Esophagus squamous epithelium (tissue), 5 donors: ENCODE data around the gene MSI1. TPM values are rescaled to one million over a fixed set of nuclear protein-coding genes. Genes with fewer than 3 reads are reported as not detected.

Experiments
- DNase-seq: peaks from one replicate; lab custom pipeline; 2025; lab: John Stamatoyannopoulos, UW
- H3K27ac ChIP-seq, 4 donors: fragments of 200-600 bp; sonication (generic); one replicate each; pipeline ENCODE4 v1.5.1; 2016 to 2019; ENCODE audit warnings: mild to moderate bottlenecking in 1 of 4
- H3K27me3 ChIP-seq, 4 donors: fragments of 200-600 bp; sonication (generic); 1 replicate in 3 of 4; 2 replicates in 1 of 4; pipeline versions ENCODE4 v1.5.1 to v1.6.0; 2017 to 2021; ENCODE audit warnings: antibody characterized with exemption in 1 of 4
- H3K36me3 ChIP-seq, 3 donors: fragments of 200-600 bp; sonication (generic); one replicate each; pipeline ENCODE4 v1.5.1; 2016 to 2019
- H3K4me1 ChIP-seq, 3 donors: fragments of 200-600 bp; sonication (generic); one replicate each; pipeline ENCODE4 v1.5.1; 2017 to 2019
- H3K4me3 ChIP-seq, 4 donors: fragments of 200-600 bp; sonication (generic); 1 replicate in 3 of 4; 2 replicates in 1 of 4; pipeline ENCODE4 v1.5.1; 2016 to 2019; ENCODE audit warnings: mild to moderate bottlenecking in 2 of 4, moderate library complexity in 1 of 4
- H3K9me3 ChIP-seq, 3 donors: fragments of 200-600 bp; sonication (generic); one replicate each; pipeline ENCODE4 v1.5.1; 2016 to 2019
- POLR2A ChIP-seq, 4 donors: fragments of 450-650 bp; IDR thresholded peaks; one replicate each; pipeline ENCODE4 v1.6.1; 2017; ENCODE audit warnings: antibody characterized with exemption in 4 of 4, mild to moderate bottlenecking in 4 of 4, moderate library complexity in 3 of 4
- WGBS, 2 donors: methylation state at CpG; one replicate each; pipeline ENCODE4 v1.1.5; 2018; 5-methylcytosine and 5-hydroxymethylcytosine counted together
- intact Hi-C: fragments of 100-400 bp; cut with DNase I; formaldehyde crosslinking; loops from one replicate; pipeline ENCODE4 v1.15.0; 2022
- total RNA-seq, 4 donors: library from RNA; depleted of rRNA; stranded (reverse); fragments of >200 nt; gene quantifications; one replicate each; pipeline ENCODE4 v1.1.0, GENCODE V29; 2016
- TF ChIP-seq, protein P1 (sequence below), 6 experiments: fragments of 450-650 bp in 4 of 6; fragments of 200-600 bp in 2 of 6; sonication (generic) in 2 of 6; IDR thresholded peaks; one replicate each; pipeline ENCODE4 v1.5.1; 2016 to 2019; ENCODE audit warnings: antibody characterized with exemption in 6 of 6, mild to moderate bottlenecking in 4 of 6, moderate library complexity in 4 of 6
- donor health status: DM: yes; HTN: yes; CAD: no.

The MSI1 gene
- total RNA-seq, 4 donors from 2014 or later = 0.09 to 0.19 TPM; not detected in 2

DNA sequence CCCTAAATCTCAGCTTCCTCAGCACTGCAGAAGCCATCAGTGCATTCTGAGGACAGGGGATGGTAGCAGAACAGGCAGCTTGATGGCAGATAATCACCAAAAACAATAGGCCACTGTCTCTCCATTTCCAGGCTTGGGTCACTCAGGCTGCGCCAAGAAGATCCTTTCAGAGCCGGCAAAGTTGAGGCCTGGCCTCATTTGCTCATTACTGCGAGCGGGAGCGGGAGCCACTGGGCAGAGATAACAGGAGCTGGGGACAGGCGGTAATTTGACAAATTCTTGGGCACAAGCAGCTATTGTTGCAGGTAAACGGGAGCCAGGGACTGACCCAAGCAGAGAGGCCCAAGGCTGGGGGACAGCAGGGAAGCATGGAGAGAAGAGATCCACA lies 2.1 kb downstream of the MSI1 start:
- no peak overlapping the region for H3K4me3 ChIP-seq
- DNase-seq = no peak
- intact Hi-C loops = loop anchor here (5.0 kb wide), 1 partner anchor 750 kb away; no protein-coding TSS in a partner anchor
- H3K27ac ChIP-seq = no peak overlapping the region
- H3K4me1 ChIP-seq = peaks cover 10 to 35% (median 20%) of the 10 kb centered on the region in 3 donors
- TF ChIP-seq POLR2A (IDR thresholded peaks at IDR 0.05) = no peak
- TF ChIP-seq, protein P1, sequence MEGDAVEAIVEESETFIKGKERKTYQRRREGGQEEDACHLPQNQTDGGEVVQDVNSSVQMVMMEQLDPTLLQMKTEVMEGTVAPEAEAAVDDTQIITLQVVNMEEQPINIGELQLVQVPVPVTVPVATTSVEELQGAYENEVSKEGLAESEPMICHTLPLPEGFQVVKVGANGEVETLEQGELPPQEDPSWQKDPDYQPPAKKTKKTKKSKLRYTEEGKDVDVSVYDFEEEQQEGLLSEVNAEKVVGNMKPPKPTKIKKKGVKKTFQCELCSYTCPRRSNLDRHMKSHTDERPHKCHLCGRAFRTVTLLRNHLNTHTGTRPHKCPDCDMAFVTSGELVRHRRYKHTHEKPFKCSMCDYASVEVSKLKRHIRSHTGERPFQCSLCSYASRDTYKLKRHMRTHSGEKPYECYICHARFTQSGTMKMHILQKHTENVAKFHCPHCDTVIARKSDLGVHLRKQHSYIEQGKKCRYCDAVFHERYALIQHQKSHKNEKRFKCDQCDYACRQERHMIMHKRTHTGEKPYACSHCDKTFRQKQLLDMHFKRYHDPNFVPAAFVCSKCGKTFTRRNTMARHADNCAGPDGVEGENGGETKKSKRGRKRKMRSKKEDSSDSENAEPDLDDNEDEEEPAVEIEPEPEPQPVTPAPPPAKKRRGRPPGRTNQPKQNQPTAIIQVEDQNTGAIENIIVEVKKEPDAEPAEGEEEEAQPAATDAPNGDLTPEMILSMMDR (IDR thresholded peaks at IDR 0.05) = no peak
- 83 to 84% methylated on average over 1 to 2 of the region's 7 CpGs for WGBS, 2 donors
- peaks cover 13 to 72% (median 19%) of the 10 kb centered on the region in 4 donors for H3K27me3 ChIP-seq
- H3K9me3 ChIP-seq = no peaks in the 10 kb centered on the region
- no peaks in the 10 kb centered on the region for H3K36me3 ChIP-seq

DNA sequence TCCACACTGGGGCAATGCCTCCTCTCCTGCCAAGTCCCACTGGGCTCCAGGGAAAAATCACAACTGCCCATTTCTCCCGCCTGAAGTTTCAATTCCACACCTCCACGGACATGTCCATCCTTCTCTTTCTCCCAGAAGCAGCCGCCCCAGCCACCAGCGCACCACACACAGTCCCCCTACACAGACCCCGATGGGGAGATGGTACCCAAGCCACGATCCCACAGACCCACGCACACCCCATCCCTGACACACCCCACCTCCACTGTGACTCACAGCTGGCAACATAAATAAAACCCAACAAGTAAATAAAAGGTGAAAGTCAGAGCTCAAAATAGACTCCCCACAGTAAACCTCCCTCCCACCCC lies 2.6 kb downstream of the MSI1 start:
- DNase-seq = no peak
- whole genome bisulfite sequencing, 2 donors = 68 to 84% methylated on average over 7 of the region's 7 CpGs
- Histone ChIP-seq H3K27ac (no peak overlapping the region), H3K4me1 (peaks cover 15 to 40% (median 20%) of the 10 kb centered on the region in 3 donors), H3K9me3 (no peaks in the 10 kb centered on the region), H3K27me3 (peaks cover 13 to 72% (median 17%) of the 10 kb centered on the region in 4 donors), H3K36me3 (no peaks in the 10 kb centered on the region), H3K4me3 (no peak overlapping the region)
- intact Hi-C loops = loop anchor here (5.0 kb wide), 1 partner anchor 751 kb away; no protein-coding TSS in a partner anchor
- no peak for TF ChIP-seq POLR2A (IDR thresholded peaks at IDR 0.05)
- TF ChIP-seq, protein P1 (IDR thresholded peaks at IDR 0.05) = no peak

DNA sequence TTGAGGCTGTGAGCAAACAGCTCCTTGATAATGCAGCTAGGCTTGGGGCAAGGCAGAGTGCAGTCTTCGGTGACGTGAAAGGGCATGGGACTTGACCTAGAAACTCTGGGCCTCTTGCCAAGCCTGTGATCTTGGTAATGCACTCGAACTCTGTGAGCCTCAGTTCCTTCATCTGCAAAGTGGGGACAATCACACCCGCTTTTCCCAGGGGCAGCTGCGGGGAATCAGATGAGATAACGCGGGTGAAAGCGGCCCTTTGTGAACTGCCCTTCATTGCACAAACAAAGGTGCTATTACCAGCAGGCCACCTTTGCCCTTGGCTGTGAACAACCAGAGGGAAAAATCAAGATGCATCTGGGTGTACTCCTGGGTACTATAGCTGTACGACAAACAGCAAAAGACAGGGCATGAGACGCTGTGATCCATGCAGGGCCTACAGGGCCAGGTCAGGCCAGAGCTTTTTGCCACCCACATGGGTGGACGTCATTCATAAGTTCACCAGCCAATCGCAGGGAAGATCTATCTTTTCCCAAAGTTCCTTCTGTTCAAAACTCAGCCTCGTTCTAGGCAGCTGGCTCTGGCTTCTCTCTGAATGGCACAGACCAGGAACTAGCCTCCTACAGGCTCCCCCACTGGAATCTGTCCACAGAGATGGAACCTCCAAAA lies 3.2 kb downstream of the MSI1 start:
- peaks cover 11 to 70% (median 14%) of the 10 kb centered on the region in 4 donors for H3K27me3 ChIP-seq
- WGBS, 2 donors = 64 to 79% methylated on average over 6 to 7 of the region's 13 CpGs
- H3K9me3 ChIP-seq = no peaks in the 10 kb centered on the region
- H3K4me1 ChIP-seq = peaks cover 17 to 44% (median 20%) of the 10 kb centered on the region in 3 donors
- no peak overlapping the region for H3K4me3 ChIP-seq
- TF ChIP-seq POLR2A (IDR thresholded peaks at IDR 0.05) = no peak
- TF ChIP-seq, protein P1 (IDR thresholded peaks at IDR 0.05) = no peak
- no peak for DNase-seq
- H3K27ac ChIP-seq = no peak overlapping the region
- no peaks in the 10 kb centered on the region for H3K36me3 ChIP-seq
- intact Hi-C loops = loop anchor here (5.0 kb wide), 1 partner anchor 751 kb away; no protein-coding TSS in a partner anchor

DNA sequence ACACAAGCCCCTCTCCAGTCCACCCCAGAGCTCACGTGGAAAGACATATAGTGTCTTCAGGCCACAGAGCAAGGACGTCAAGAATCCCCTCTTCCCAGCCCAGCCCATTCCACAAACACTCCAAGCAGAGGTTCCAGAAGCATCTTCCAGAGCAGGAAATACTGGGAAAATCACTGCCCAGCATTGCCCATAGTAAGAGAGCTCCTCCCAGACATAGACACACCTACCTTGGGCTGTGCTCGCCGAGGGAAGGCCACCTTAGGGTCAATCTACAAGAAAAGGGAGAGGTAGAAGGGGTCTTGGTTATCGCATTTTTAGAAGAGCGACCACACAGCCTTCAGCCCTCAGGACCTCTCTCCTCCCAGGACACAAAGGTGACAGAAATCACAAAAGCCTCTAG lies 4.5 kb downstream of the MSI1 start:
- no peak overlapping the region for H3K4me3 ChIP-seq
- TF ChIP-seq, protein P1 (IDR thresholded peaks at IDR 0.05) = no peak
- TF ChIP-seq POLR2A (IDR thresholded peaks at IDR 0.05) = no peak
- no peaks in the 10 kb centered on the region for H3K9me3 ChIP-seq
- H3K27me3 ChIP-seq = peaks cover under 1 to 57% (median 6%) of the 10 kb centered on the region in 4 donors
- H3K27ac ChIP-seq = no peak overlapping the region
- DNase-seq = no peak
- H3K4me1 ChIP-seq = peaks cover 13 to 36% (median 16%) of the 10 kb centered on the region in 3 donors
- intact Hi-C loops = no loop called here
- WGBS, 2 donors = 75 to 77% methylated on average over 5 to 6 of the region's 6 CpGs
- no peaks in the 10 kb centered on the region for H3K36me3 ChIP-seq

DNA sequence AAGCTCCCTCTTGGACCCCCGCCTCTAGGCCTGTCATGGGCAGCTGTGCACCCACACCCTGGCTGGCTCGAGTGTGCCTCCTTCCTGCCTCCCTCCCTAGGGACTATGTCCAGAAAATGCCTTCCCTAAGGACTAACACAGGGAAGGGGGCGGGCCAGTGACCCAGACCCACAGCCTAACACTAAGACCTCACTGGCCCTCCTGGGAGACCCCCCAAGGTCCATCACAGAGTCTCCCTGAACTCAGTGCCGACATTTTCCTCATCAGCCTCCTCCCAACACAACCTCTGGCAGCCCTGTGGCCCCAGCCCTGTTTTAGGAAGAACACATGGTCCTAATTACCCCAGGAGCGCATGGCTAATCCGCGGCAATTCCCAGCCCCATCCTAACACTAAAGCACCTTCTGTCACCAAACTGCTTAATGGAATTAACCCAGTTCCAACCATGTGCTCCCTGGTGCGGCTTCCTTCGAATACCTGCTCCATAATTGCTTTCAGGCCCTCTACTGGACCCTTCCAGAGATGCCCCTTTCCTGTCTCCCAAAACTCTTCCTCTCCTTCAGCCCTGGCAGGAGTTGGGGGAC lies 5.6 kb downstream of the MSI1 start:
- Histone ChIP-seq H3K4me3 (no peak overlapping the region), H3K4me1 (peaks cover 7 to 29% (median 13%) of the 10 kb centered on the region in 3 donors), H3K27me3 (peaks cover 0 to 46% (median 3%) of the 10 kb centered on the region in 4 donors), H3K9me3 (no peaks in the 10 kb centered on the region), H3K27ac (no peak overlapping the region), H3K36me3 (no peaks in the 10 kb centered on the region)
- no peak for DNase-seq
- 77 to 89% methylated on average over 6 to 9 of the region's 9 CpGs for whole genome bisulfite sequencing, 2 donors
- TF ChIP-seq, protein P1 (IDR thresholded peaks at IDR 0.05) = no peak
- TF ChIP-seq POLR2A (IDR thresholded peaks at IDR 0.05) = no peak
- intact Hi-C loops = no loop called here
